Dermis blood vessel endothelial cell (primary cell): ENCODE data around the gene ZPR1. TPM values are rescaled to one million over a fixed set of nuclear protein-coding genes. Genes with fewer than 3 reads are reported as not detected.
A peak's percentile ranks its signal among the peaks of the same experiment; 100 is the strongest.
"Not testable (repeated sequence)": the region's sequence is repeated elsewhere in the genome, so short reads cannot be mapped to it uniquely, and the experiment has no call there.

Source experiments
- DNase-seq: peaks from one replicate; pipeline ENCODE4 v3.0.0; 2010
- total RNA-seq: library from RNA; depleted of rRNA; stranded (reverse); fragments of >200 nt; gene quantifications from 2 replicates; pipeline ENCODE4 v1.2.3, GENCODE V29; 2014

ZPR1 gene, protein sequence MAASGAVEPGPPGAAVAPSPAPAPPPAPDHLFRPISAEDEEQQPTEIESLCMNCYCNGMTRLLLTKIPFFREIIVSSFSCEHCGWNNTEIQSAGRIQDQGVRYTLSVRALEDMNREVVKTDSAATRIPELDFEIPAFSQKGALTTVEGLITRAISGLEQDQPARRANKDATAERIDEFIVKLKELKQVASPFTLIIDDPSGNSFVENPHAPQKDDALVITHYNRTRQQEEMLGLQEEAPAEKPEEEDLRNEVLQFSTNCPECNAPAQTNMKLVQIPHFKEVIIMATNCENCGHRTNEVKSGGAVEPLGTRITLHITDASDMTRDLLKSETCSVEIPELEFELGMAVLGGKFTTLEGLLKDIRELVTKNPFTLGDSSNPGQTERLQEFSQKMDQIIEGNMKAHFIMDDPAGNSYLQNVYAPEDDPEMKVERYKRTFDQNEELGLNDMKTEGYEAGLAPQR
- 39.5 and 48.5 TPM in 2 replicates for total RNA-seq

DNA sequence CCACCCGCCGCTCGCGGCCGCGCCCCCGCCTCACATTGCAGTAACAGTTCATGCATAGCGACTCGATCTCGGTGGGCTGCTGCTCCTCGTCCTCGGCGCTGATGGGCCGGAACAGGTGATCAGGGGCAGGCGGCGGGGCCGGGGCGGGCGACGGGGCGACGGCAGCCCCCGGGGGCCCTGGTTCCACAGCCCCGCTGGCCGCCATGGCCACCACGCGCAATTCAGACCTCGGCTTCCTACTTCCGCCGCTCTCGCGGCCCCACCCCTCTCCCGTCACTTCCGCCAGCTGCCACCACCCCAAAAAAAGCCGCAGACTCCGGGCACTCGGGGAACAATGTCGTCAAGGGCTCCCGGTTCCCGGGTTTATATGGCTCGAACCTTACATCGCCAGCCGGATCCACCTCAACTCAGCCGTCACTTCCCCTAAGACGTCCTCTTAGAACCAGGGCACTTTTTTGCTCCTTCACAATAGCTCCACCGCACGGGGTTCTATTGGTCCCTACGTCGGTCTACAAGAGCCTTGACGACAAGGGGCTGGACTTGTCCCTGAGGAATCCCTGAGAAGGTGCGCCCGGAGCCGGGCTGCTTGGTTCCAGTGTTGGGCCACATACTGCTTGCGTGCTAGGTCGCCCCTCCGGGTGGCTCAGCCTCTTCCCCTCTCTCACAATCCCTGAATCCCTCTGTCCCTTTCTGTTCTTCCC lies at the start of gene ZPR1:
Gene ZPR1, minus strand, starts transcription at position 238 of the 701 bp plus-strand sequence. Its CDS starts 33 bp downstream, at position 205.
- peak; percentile 74 for DNase-seq

DNA sequence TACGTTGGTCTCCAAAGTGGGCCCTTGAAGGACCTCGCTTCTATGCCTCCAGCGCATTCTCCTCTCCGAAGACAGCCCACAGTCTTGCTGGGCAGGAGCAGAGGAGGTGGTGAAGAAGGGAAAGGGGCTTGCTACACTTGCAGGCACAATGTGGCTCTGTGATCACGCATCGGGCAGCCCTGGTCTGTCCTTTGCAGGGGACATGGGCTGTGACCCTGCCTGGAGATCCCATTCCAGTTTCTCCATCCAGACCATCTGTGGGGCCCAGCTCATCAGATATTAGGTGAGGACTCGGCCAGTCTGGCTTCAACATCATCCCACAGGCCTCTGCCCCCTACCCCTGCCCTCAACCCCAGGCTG lies 48.8 kb upstream of the ZPR1 start:
- DNase-seq, result no peak

DNA sequence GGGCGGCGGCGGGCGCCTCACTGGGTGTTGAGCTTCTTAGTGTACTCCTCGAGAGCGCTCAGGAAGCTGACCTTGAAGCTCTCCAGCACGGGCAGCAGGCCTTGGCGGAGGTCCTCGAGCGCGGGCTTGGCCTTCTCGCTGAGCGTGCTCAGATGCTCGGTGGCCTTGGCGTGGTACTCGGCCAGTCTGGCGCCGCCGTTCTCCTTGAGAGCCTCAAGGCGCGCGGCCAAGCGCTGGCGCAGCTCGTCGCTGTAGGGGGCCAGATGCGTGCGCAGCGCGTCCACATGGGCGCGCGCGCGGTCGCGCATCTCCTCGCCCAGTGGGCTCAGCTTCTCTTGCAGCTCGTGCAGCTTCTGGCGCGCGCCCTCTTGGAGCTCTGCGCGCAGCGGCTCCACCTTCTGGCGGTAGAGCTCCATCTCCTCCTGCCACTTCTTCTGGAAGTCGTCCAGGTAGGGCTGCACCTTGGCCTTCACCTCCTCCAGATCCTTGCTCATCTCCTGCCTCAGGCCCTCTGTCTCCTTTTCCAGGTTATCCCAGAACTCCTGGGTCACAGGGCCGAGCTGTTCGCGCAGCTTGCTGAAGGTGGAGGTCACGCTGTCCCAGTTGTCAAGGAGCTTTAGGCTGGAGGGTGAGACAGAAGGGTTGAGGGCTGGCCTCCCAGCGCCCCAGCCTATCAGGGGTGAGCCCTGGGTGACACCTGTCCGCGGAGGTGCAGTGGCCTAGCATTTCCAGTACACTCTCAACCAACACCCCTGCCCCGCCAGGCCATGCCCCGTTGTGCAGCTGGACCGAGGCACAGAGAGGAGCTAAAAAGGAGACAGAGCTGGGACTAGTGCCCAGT lies 48.2 kb upstream of the ZPR1 start:
- DNase-seq, result peak; percentile 92

DNA sequence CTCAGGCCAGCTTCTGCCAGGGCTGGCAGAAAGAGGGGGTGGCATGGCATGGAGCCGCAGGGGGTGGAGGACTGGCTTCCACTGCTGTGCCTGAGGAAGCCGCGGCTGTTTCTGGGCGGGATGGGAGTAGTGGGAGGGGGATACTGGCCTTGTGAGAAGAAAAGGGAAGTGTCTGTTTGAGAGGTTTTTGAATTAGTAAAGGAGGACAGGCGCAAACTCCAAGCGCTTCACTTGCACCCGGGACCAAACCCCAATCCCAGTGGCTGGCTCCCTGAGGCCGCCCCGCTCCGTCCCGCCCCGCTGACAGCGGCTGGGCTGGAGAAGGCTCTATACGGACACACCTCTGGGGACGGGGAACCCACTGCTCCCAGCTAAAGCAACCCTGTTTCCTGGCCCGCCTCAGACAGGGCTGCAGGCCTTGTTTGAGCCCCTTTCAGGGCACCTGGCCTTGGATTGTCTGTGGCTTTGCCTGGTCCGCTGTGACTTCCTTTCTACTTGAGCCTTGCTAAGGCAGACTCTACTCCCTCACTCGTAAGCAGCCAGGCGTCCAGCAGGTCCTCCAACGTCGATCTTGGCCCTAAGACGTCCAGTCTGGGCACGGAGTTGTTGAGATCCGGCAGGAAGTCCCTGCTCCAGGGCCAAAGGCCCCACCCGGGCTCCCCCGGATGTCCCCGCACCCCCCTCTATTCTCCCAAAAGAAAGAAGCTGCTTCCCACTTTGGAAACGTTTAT lies 47.4 kb upstream of the ZPR1 start:
- DNase-seq, result no peak

DNA sequence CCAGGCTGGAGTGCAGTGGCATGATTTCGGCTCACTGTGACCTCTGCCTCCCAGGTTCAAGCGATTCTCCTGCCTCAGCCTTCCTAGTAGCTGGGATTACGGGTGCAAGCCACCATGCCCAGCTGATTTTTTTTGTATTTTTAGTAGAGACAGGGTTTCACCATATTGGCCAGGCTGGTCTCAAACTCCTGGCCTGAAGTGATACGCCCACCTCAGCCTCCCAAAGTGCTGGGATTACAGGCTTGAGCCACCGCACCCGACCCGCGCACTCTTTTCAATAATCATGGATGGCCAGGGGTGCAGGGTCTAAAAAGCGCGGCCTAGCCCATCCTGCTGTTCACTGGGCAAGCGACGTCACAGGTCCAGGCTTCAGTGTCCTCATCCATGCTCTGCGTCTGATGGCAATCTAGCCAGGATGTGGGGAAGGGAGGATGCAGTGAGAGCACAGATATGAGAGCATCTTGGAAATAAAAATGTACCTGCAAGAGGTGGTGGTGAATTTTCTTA lies 46.8 kb upstream of the ZPR1 start:
- DNase-seq, result not testable (repeated sequence)

DNA sequence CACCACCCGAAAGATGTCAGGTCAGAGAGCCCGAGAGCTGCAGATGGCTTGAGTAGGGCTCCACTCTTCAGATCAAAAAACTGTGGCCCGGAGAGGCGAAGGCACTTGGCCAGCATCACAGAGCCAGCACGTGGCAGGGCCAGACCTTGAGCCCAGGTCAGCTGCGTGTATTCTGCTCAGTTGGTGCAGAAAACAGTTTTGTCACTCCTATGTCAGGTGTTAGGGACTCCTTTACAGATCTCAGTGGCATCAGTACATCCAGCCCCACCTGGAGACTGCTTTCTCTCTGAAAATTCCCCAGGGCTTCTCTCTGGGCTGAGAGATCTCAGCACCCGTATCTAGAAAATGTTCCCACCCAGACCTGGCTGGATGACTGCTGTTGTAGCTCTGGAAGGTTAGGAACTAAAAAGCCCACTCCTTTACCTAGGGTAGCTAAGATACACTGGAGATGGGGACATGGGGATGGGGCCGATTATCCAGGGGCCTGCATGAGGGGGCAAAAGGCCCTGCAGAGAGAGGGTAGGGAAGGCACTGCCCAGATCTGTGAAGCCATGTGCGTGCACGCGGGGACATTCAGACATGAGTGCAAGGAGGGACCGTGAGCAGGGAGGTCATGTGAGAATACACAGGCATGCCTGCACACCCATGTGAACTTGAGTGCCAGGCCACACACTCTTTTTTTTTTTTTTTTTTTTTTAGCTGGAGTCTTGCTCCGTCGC lies 46.2 kb upstream of the ZPR1 start:
- no peak for DNase-seq

DNA sequence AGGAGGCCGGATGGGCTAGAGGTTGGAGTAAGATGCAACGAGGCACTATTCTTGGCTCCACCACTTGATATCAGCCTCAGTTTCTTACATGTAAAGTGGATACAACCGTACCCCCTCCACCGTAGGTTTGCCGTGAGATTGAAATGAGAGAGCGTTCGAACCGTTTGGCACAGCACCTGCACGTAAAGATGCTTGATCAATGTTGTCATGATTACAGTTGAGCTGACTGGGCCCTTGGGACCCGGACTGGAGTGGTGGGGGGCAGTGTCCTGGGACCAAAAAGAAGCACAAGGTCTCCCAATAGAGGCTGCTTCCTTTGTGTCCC lies 45.6 kb upstream of the ZPR1 start:
- DNase-seq, result no peak

DNA sequence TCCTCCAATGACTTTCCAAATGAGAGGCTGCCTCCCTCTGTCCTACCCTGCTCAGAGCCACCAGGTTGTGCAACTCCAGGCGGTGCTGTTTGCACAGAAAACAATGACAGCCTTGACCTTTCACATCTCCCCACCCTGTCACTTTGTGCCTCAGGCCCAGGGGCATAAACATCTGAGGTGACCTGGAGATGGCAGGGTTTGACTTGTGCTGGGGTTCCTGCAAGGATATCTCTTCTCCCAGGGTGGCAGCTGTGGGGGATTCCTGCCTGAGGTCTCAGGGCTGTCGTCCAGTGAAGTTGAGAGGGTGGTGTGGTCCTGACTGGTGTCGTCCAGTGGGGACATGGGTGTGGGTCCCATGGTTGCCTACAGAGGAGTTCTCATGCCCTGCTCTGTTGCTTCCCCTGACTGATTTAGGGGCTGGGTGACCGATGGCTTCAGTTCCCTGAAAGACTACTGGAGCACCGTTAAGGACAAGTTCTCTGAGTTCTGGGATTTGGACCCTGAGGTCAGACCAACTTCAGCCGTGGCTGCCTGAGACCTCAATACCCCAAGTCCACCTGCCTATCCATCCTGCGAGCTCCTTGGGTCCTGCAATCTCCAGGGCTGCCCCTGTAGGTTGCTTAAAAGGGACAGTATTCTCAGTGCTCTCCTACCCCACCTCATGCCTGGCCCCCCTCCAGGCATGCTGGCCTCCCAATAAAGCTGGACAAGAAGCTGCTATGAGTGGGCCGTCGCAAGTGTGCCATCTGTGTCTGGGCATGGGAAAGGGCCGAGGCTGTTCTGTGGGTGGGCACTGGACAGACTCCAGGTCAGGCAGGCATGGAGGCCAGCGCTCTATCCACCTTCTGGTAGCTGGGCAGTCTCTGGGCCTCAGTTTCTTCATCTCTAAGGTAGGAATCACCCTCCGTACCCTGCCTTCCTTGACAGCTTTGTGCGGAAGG lies 44.8 kb upstream of the ZPR1 start:
- no peak for DNase-seq

DNA sequence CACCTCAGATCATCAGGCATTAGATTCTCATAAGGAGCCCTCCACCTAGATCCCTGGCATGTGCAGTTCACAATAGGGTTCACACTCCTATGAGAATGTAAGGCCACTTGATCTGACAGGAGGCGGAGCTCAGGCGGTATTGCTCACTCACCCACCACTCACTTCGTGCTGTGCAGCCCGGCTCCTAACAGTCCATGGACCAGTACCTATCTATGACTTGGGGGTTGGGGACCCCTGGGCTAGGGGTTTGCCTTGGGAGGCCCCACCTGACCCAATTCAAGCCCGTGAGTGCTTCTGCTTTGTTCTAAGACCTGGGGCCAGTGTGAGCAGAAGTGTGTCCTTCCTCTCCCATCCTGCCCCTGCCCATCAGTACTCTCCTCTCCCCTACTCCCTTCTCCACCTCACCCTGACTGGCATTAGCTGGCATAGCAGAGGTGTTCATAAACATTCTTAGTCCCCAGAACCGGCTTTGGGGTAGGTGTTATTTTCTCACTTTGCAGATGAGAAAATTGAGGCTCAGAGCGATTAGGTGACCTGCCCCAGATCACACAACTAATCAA lies 44.0 kb upstream of the ZPR1 start:
- DNase-seq, result no peak

DNA sequence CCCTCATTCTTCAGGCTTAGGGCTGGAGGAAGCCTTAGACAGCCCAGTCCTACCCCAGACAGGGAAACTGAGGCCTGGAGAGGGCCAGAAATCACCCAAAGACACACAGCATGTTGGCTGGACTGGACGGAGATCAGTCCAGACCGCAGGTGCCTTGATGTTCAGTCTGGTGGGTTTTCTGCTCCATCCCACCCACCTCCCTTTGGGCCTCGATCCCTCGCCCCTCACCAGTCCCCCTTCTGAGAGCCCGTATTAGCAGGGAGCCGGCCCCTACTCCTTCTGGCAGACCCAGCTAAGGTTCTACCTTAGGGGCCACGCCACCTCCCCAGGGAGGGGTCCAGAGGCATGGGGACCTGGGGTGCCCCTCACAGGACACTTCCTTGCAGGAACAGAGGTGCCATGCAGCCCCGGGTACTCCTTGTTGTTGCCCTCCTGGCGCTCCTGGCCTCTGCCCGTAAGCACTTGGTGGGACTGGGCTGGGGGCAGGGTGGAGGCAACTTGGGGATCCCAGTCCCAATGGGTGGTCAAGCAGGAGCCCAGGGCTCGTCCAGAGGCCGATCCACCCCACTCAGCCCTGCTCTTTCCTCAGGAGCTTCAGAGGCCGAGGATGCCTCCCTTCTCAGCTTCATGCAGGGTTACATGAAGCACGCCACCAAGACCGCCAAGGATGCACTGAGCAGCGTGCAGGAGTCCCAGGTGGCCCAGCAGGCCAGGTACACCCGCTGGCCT lies 42.5 kb upstream of the ZPR1 start:
- no peak for DNase-seq

DNA sequence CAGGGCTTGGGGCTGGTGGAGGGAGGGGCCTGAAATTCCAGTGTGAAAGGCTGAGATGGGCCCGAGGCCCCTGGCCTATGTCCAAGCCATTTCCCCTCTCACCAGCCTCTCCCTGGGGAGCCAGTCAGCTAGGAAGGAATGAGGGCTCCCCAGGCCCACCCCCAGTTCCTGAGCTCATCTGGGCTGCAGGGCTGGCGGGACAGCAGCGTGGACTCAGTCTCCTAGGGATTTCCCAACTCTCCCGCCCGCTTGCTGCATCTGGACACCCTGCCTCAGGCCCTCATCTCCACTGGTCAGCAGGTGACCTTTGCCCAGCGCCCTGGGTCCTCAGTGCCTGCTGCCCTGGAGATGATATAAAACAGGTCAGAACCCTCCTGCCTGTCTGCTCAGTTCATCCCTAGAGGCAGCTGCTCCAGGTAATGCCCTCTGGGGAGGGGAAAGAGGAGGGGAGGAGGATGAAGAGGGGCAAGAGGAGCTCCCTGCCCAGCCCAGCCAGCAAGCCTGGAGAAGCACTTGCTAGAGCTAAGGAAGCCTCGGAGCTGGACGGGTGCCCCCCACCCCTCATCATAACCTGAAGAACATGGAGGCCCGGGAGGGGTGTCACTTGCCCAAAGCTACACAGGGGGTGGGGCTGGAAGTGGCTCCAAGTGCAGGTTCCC lies 41.8 kb upstream of the ZPR1 start, which contains the start of gene APOC3:
Gene APOC3, plus strand, starts transcription at position 383 of the 659 bp plus-strand sequence. CDS start 676 bp downstream, outside the sequence.
- DNase-seq, result no peak

DNA sequence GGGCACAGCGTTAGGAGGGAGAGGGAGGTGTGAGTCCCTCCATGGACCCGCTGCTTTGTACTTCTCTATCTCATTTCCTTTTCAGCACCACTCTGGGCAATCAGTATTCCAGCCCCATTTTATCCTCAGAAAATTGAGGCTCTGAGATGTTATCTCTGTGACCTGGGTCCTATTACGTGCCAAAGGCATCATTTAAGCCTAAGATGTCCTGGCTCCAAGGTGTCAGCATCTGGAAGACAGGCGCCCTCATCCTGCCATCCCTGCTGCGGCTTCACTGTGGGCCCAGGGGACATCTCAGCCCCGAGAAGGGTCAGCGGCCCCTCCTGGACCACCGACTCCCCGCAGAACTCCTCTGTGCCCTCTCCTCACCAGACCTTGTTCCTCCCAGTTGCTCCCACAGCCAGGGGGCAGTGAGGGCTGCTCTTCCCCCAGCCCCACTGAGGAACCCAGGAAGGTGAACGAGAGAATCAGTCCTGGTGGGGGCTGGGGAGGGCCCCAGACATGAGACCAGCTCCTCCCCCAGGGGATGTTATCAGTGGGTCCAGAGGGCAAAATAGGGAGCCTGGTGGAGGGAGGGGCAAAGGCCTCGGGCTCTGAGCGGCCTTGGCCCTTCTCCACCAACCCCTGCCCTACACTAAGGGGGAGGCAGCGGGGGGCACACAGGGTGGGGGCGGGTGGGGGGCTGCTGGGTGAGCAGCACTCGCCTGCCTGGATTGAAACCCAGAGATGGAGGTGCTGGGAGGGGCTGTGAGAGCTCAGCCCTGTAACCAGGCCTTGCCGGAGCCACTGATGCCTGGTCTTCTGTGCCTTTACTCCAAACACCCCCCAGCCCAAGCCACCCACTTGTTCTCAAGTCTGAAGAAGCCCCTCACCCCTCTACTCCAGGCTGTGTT lies 41.1 kb upstream of the ZPR1 start:
- no peak for DNase-seq

DNA sequence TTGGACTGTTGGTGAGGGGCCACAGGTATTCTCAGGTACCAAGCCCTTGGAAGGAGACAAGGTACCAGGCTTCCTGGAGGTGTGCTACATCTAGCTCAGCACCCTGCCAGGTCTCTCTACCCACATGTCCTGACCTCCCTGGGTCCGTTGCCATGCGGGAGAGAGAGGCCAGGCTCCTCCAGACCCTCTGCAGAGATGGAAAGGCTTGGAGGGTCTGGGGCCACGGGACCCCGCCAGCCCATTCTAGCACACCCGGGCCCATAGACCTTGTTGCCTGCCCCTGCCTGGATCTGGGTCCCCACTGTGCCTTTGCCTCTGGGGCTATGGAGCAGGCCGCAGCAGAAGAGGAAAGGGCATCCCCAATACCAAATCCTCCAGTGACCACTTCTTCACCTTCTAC lies 39.6 kb upstream of the ZPR1 start:
- no peak for DNase-seq

DNA sequence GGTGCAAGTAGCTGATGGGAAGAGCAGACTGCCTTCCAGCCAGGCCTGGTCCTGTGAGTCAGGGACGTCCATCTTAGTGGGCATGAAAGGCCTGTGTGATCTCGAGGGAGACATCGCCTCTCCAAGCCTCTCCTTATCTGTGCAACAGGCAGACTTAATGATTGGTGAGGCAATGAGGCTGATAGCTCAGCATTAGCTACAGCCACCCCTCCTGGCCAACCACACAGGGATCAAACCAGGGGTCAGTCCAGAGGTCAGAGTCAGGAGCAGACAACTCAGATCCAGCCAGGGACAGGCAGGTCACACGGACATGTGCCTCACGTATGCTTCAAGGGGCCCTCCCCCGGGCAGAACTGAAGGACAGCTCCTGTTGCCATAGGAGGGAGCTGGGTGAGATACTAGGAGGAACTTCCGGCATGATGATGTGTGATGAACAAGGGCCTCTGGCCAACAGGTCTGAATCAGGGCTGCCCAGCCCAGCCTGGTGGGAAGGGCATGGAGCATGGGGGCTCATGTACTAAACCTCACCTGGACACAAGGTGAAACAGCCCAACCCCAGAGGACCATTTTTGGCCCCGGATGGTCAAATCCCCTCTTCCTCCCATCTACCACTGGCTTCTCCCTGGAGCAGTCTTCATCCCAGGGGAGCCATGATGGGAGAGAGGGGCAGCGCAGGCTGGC lies 39.1 kb upstream of the ZPR1 start:
- no peak for DNase-seq

DNA sequence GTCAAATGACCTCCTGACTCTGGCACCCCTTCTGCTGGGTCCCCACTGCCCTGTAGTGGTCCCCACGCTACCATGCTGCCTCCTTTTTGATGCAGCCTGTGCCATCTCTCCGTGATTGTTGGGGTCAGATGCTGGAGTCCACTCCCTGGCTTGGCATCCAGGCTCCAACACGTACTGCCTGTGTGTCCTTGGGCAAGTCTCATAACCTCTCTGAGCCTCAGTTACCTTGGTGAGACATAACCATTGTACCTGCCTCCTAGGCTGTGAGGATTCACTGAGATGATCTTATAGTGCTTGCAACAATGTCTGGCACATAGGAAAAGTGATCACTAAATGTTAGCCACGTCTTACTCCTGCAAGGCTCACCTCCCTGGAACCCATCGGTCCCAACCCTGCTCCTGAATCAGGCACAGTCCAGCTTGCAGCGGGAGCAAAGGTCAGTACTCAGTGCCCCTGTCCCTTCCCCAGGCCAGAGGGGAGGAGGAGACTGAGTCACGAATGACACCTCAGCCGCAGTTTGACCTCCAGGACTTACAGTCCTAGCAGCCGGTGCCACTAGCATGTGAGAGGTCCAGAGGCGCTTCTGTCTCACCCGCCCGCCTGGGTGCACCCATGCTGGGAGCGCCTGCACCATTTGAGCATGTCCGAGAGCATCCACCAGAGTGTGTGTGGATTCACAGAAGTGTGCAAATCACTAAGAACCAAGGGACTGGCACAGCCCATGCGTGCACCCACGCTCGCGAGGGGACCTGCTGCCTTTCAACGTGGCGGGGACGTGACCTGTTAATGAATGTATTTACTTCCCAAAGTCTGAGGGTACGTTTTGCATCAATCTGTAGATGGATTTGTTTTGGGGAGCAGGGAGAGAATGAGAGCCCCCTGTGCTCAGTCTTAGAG lies 38.3 kb upstream of the ZPR1 start:
- no peak for DNase-seq

DNA sequence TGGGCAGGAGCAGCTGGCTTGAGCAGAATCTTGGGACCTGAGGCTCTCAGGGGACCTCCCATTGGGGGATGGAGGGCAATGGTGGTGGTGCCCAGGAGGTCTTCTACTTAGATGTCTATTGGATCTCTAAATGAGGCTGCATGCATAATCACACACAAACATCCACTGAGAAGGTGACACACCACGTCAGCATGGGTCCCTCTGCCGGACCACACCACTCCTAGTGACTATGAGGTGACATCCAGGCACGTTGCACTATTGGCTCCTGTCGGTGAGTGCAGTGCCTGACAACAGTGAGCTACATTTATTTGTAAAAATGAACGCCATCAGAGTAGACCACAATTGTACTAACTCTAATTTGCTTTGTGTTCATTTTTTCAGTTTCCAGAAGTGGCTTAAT lies 37.6 kb upstream of the ZPR1 start:
- DNase-seq, result no peak
